GM12892 (cell line): ENCODE data around the gene MND1.

ENCODE experiments used
- DNase-seq: peaks from one replicate; pipeline ENCODE4 v3.0.0; 2011; ENCODE audit not compliant: insufficient read length
- FAIRE-seq: peaks from 2 replicates; lab custom pipeline; 2011; peaks lifted over from hg19 to GRCh38; lab: Jason Lieb, UNC
- POLR2A ChIP-seq: IDR thresholded peaks from 2 replicates; pipeline ENCODE4 v1.6.1; 2011; ENCODE audit warnings: low read depth, low read length, control low read depth
- POLR2AphosphoS5 ChIP-seq: IDR thresholded peaks from 2 replicates; pipeline ENCODE4 v1.6.1; 2011; ENCODE audit warnings: low read depth, low read length, control low read depth
- TAF1 ChIP-seq: IDR thresholded peaks from 2 replicates; pipeline ENCODE4 v1.6.1; 2011; ENCODE audit warnings: low read depth, mild to moderate bottlenecking, control low read depth, low read length, borderline replicate concordance

The MND1 gene

DNA sequence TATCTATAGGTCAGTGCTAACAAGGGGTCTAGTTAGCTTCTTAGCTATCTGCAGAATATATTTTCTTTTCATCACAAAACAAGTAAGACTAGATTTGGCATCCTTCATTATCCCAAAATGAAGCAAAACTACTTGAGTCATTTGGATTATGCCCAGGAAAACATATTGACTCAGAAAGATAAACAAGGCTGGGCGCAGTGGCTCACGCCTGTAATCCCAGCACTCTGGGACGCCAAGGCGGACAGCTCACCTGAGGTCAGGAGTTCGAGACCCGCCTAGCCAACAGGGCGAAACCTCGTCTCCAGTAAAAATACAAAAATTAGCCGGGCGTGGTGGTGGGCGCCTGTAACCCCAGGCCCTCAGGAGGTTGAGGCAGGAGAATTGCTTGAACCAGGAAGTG lies 18.0 kb upstream of the MND1 start:
- TF ChIP-seq POLR2AphosphoS5 (no peak), POLR2A (no peak), TAF1 (no peak)
- FAIRE-seq: no peak
- no peak for DNase-seq

GRCh38 chr4:153327247-153327646 lies 17.2 kb upstream of the MND1 start:
- no peak for DNase-seq
- TF ChIP-seq POLR2AphosphoS5 (no peak), POLR2A (no peak), TAF1 (no peak)
- FAIRE-seq: no peak

DNA sequence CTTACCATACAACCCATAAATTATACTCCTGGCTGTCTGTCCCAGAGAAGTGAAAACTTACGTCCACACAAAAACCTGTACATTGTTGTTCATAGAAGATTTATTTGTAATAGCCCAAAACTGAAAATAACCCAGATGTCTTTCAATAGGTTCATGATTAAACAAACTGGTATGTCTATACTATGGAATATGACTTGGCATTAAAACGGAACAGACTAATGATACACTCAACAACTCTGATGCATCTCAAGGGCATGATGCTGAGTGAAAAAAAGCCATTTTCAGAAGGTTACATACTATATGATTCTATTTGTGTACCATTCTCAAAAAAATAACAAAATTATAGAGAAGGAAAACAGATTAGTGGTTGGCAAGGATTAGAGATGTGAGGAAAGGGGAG lies 11.6 kb upstream of the MND1 start:
- no peak for TF ChIP-seq TAF1
- TF ChIP-seq POLR2AphosphoS5: no peak
- no peak for TF ChIP-seq POLR2A
- FAIRE-seq (no peak), DNase-seq (no peak)

GRCh38 chr4:153333874-153334273 lies 10.6 kb upstream of the MND1 start:
- FAIRE-seq (no peak), DNase-seq (no peak)
- no peak for TF ChIP-seq POLR2AphosphoS5
- no peak for TF ChIP-seq POLR2A
- TF ChIP-seq TAF1: no peak

- no peak for FAIRE-seq
- no peak for DNase-seq
- no peak for TF ChIP-seq TAF1
- no peak for TF ChIP-seq POLR2A
- TF ChIP-seq POLR2AphosphoS5: no peak
Observed at GRCh38 chr4:153335665-153336064, 8.8 kb upstream of the MND1 start.

- no peak for FAIRE-seq
- TF ChIP-seq POLR2AphosphoS5 (no peak), POLR2A (no peak), TAF1 (no peak)
- no peak for DNase-seq
Observed at GRCh38 chr4:153337686-153338085, 6.8 kb upstream of the MND1 start.

DNA sequence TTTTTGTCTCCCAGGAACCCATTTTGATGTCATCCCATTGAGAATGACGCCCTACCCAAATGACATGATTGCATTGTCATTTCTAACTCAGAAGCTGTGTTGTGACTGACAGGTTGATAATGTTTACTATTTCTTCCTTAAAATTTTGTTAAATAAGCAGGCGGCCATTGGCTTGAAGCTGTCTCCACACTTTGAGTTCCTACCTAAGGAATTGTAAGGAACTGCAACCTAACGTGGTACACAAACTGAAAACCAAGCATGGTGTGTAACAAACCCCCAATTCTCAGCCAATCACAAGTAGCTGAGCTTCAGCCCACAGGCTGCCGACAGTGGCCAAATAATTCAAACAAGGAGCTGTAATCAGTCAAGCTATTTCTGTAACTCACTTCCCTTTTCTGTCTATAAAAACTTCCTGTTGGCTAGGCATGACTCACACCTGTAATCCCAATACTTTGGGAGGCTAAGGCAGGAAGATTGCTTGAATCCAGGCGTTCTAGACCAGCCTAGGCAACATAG lies 2.9 kb upstream of the MND1 start:
- DNase-seq: no peak
- no peak for FAIRE-seq
- TF ChIP-seq POLR2AphosphoS5: no peak
- TF ChIP-seq POLR2A: no peak
- TF ChIP-seq TAF1: no peak

GRCh38 chr4:153342751-153343552 lies 1.5 kb upstream of the MND1 start:
- DNase-seq (no peak), FAIRE-seq (no peak)
- TF ChIP-seq POLR2AphosphoS5 (no peak), POLR2A (no peak), TAF1 (no peak)

- DNase-seq (peak; percentile 17), FAIRE-seq (peak; percentile 85)
- no peak for TF ChIP-seq TAF1
- TF ChIP-seq POLR2A: no peak
- no peak for TF ChIP-seq POLR2AphosphoS5
Observed at GRCh38 chr4:153345012-153345981, 809 bp downstream of the MND1 start.

- no peak for TF ChIP-seq TAF1
- FAIRE-seq (no peak), DNase-seq (no peak)
Observed at GRCh38 chr4:153346031-153346430, 1.5 kb downstream of the MND1 start.

GRCh38 chr4:153346563-153346962 lies 2.1 kb downstream of the MND1 start:
- no peak for TF ChIP-seq POLR2A
- TF ChIP-seq TAF1: no peak
- no peak for TF ChIP-seq POLR2AphosphoS5
- FAIRE-seq (no peak), DNase-seq (no peak)
